Measurements from ENCODE around the gene CHRNA3.

- TF ChIP-seq POLR2A (IDR thresholded peaks at IDR 0.05; ENCODE audit: low read length) (no peak), SMC3 (IDR thresholded peaks at IDR 0.05) (no peak), CTCF (IDR thresholded peaks at IDR 0.05) (no peak)
Observed at GRCh38 chr15:78571382-78571781, 49.4 kb downstream of the CHRNA3 start.
